Measurements from ENCODE around the gene ACACA. TPM values are rescaled to one million over a fixed set of nuclear protein-coding genes. Genes with fewer than 3 reads are reported as not detected.

The ACACA gene
- total and polyA plus RNA-seq, 9 of the 15 experiments (the other 6 are each of a cell fraction or from before 2014, with no cell fraction given): 35.9 to 135 (median 88.4) TPM

GRCh38 chr17:37135576-37135975, 271.1 kb downstream of the ACACA start (continued):
- TF ChIP-seq ZBTB11 (CRISPR knock-in tag; IDR thresholded peaks at IDR 0.05): no peak
- TF ChIP-seq BMI1 (IDR thresholded peaks at IDR 0.05; ENCODE audit: low read length): no peak
- TF ChIP-seq HMG20A (CRISPR knock-in tag; conservative IDR thresholded peaks at IDR 0.05): no peak
- TF ChIP-seq ARID3B (CRISPR knock-in tag; IDR thresholded peaks at IDR 0.05; ENCODE audit: borderline replicate concordance): no peak
- no peak for TF ChIP-seq RFX1 (IDR thresholded peaks at IDR 0.05)
- no peak for TF ChIP-seq KDM2B (CRISPR knock-in tag; IDR thresholded peaks at IDR 0.05)
- TF ChIP-seq DPF2 (IDR thresholded peaks at IDR 0.05): no peak
- no peak for TF ChIP-seq TBP (optimal IDR thresholded peaks at IDR 0.05; ENCODE audit: low read depth, low read length)
- no peak for TF ChIP-seq NFIC (IDR thresholded peaks at IDR 0.05)

Data from K562 (cell line).